Nephron (organoid): ENCODE results near the gene CLTCL1.
A peak's percentile ranks its signal among the peaks of the same experiment; 100 is the strongest.

Experiments used
- H3K27ac Mint-ChIP-seq, 3 experiments: 2 replicates each; pipeline ENCODE4 v1.8.0; 2020; ENCODE audit warnings: mixed read lengths in 3 of 3, mild to moderate bottlenecking in 2 of 3, moderate library complexity in 1 of 3
- H3K27me3 Mint-ChIP-seq: 2 replicates; pipeline ENCODE4 v1.8.0; 2021; ENCODE audit warnings: low read depth, mild to moderate bottlenecking, moderate library complexity, mixed read lengths
- H3K36me3 Mint-ChIP-seq: 2 replicates; pipeline ENCODE4 v1.8.0; 2020; ENCODE audit warnings: low read depth, mixed read lengths
- H3K4me1 Mint-ChIP-seq: 2 replicates; pipeline ENCODE4 v1.8.0; 2020; ENCODE audit warnings: mixed read lengths
- H3K4me3 Mint-ChIP-seq, 3 experiments: 2 replicates each; pipeline ENCODE4 v1.8.0; 2020; ENCODE audit warnings: mild to moderate bottlenecking in 3 of 3, mixed read lengths in 3 of 3, moderate library complexity in 2 of 3
- H3K9me3 Mint-ChIP-seq: 2 replicates; pipeline ENCODE4 v1.8.0; 2020; ENCODE audit warnings: mixed read lengths
- TF ChIP-seq, protein P1 (sequence below), 3 experiments: fragments of 200-600 bp; sonication (generic); IDR thresholded peaks; one replicate each; pipeline ENCODE4 v1.5.0; 2021; ENCODE audit warnings: antibody characterized with exemption in 3 of 3; ENCODE audit not compliant: unreplicated experiment in 3 of 3

CLTCL1 gene

DNA sequence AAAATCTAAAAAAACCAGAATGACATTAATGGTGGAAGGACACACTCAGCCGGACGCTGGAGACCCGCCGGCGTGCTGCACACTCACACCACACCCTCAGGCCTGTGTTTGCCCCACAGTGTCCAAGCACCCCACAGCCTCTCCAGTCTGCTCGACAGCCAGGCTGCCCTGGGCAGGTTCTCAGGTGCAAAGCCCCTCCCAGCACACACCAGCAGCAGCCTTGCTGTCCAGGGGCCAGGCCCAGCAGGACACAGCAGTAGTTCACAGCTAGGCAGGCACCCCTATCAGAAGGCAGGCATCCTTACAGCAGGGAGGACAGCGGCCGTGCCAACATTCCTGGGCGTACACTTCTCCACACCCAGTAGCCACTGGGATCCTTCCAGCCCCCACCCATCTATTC is 111.3 kb downstream of the CLTCL1 start:
- Mint-ChIP-seq H3K4me3 (peak overlapping the region in 2 of 3 experiments; percentile 46 to 47), H3K4me1 (peaks cover 14% of the 10 kb centered on the region), H3K27me3 (no peaks in the 10 kb centered on the region), H3K27ac (no peak overlapping the region), H3K9me3 (no peaks in the 10 kb centered on the region), H3K36me3 (no peaks in the 10 kb centered on the region)
- TF ChIP-seq, protein P1, sequence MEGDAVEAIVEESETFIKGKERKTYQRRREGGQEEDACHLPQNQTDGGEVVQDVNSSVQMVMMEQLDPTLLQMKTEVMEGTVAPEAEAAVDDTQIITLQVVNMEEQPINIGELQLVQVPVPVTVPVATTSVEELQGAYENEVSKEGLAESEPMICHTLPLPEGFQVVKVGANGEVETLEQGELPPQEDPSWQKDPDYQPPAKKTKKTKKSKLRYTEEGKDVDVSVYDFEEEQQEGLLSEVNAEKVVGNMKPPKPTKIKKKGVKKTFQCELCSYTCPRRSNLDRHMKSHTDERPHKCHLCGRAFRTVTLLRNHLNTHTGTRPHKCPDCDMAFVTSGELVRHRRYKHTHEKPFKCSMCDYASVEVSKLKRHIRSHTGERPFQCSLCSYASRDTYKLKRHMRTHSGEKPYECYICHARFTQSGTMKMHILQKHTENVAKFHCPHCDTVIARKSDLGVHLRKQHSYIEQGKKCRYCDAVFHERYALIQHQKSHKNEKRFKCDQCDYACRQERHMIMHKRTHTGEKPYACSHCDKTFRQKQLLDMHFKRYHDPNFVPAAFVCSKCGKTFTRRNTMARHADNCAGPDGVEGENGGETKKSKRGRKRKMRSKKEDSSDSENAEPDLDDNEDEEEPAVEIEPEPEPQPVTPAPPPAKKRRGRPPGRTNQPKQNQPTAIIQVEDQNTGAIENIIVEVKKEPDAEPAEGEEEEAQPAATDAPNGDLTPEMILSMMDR (IDR thresholded peaks at IDR 0.05; ENCODE audit: unreplicated experiment in 3 of 3), result no peak

DNA sequence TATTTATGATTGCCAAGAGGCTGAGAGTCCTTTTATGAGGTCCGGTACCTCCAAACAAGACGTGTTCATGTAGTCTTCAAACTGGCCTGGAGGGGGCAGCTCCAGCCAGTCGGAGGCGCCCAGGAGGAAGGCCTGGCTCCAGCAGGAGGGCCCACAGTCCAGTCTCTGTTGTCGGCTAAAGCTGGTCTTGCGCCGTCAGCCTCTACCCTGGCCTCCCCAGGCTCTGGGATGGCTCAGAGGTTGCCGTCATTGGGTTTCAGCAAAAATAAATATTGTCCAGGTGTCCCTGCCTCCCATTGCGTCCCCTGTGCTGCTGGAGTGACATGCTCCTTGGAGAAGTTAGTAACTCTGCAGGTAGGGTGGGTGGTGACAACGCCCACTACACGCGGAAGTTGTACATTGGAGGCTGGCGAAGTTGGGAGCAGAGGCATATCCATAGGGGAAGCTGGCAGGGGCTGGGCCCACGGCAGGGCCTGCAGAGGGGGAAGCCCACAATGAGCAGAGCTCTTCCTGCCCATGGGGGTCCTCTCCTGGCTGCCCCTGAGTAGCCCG is 111.9 kb downstream of the CLTCL1 start:
- Mint-ChIP-seq H3K4me1 (peaks cover 14% of the 10 kb centered on the region), H3K4me3 (peak overlapping the region; percentile 84 to 96 (median 91)), H3K27me3 (no peaks in the 10 kb centered on the region), H3K9me3 (no peaks in the 10 kb centered on the region), H3K36me3 (no peaks in the 10 kb centered on the region), H3K27ac (peak overlapping the region; percentile 89 to 98 (median 95))
- TF ChIP-seq, protein P1 (IDR thresholded peaks at IDR 0.05; ENCODE audit: unreplicated experiment in 3 of 3), result peak; percentile 69 to 82 (median 70)

DNA sequence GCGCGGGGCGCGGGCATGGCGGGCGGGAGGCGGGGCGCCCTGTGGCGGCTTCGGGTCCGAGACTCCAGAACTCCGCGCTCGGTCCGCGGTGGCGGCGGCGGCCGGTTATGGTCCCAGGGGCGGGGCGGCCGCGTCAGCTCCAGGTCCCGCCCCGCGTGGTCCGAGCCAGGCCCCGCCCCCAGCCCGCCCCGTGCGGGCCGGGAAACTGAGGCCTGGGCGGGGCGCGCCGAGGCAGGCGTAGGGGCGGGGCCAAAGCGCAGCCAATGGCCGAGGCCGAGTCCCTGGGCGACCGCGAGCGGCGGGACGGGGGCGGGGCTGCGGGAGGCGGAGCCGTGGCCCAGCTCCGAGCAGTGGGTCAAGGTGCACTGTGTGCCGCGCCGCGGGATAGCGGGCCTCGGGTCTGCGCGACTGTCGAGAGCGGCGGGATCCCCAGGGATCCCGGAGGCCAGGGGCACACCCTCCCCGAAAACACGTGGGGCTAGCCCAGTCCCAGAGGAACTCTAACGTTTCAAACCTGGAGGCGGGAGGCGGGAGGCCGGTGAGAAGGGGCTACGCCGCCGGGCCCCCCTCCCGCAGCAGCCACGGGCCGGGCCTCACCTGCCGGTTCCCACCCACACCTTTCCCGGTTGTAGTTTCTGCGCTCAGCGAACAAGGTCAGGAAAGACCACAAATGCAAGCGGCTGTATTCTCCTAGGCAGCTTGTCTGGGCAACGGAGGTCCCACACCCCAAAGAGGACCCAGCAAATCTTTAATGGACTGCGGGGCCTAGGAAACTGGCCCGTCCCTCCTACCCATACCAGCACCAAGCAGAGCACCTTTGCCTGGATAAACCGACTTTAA is 112.6 kb downstream of the CLTCL1 start, which contains the start of gene SLC25A1:
Gene SLC25A1, minus strand, starts transcription at position 80 of the 840 bp plus-strand sequence. Its CDS starts 63 bp downstream, at position 17.
- no peaks in the 10 kb centered on the region for H3K9me3 Mint-ChIP-seq

DNA sequence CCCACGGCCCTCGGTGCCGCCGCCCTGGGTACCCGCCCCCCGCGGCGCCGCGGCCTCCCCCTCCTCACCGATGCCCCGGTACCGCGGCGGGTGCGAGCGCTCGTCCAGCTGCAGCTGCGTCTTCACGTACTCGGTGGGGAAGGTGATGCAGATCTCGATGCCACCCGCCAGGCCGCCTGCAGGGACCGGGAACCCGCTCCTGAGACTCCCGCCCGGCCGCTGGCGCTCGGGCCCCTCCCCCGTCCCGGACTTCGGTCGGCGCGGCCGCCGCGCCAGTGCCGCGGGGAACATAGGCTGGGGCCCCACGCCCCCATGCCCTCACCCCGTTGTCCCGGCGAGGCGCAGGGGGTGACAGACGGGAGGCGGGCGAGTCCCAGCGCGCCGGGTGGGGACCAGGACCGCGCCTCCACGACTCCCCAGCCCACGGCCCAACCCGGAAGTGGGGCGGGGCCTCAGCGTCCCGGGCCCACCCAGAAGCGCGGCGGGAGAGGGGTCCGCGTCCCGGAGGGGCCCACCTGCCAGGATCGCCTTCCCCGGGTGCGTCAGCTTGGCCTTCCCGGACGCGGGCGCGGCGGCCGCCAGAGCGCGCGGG is 113.4 kb downstream of the CLTCL1 start:
- H3K27ac Mint-ChIP-seq, result no peak overlapping the region
- TF ChIP-seq, protein P1 (IDR thresholded peaks at IDR 0.05; ENCODE audit: unreplicated experiment in 3 of 3), result no peak
- peak overlapping the region; percentile 41 to 75 (median 69) for H3K4me3 Mint-ChIP-seq
- peaks cover 18% of the 10 kb centered on the region for H3K4me1 Mint-ChIP-seq
- H3K9me3 Mint-ChIP-seq, result no peaks in the 10 kb centered on the region
- peaks cover 1% of the 10 kb centered on the region for H3K27me3 Mint-ChIP-seq
- H3K36me3 Mint-ChIP-seq, result no peaks in the 10 kb centered on the region

More for the DNA sequence above, 112.6 kb downstream of the CLTCL1 start, which contains the start of gene SLC25A1:
- H3K36me3 Mint-ChIP-seq, result no peaks in the 10 kb centered on the region
- peak within 1 kb of the TSS; percentile 89 to 98 (median 95) for H3K27ac Mint-ChIP-seq
- peak within 1 kb of the TSS; percentile 84 to 96 (median 91) for H3K4me3 Mint-ChIP-seq
- no peaks in the 10 kb centered on the region for H3K27me3 Mint-ChIP-seq
- peaks cover 14% of the 10 kb centered on the region for H3K4me1 Mint-ChIP-seq
- TF ChIP-seq, protein P1 (IDR thresholded peaks at IDR 0.05; ENCODE audit: unreplicated experiment in 3 of 3), result no peak

DNA sequence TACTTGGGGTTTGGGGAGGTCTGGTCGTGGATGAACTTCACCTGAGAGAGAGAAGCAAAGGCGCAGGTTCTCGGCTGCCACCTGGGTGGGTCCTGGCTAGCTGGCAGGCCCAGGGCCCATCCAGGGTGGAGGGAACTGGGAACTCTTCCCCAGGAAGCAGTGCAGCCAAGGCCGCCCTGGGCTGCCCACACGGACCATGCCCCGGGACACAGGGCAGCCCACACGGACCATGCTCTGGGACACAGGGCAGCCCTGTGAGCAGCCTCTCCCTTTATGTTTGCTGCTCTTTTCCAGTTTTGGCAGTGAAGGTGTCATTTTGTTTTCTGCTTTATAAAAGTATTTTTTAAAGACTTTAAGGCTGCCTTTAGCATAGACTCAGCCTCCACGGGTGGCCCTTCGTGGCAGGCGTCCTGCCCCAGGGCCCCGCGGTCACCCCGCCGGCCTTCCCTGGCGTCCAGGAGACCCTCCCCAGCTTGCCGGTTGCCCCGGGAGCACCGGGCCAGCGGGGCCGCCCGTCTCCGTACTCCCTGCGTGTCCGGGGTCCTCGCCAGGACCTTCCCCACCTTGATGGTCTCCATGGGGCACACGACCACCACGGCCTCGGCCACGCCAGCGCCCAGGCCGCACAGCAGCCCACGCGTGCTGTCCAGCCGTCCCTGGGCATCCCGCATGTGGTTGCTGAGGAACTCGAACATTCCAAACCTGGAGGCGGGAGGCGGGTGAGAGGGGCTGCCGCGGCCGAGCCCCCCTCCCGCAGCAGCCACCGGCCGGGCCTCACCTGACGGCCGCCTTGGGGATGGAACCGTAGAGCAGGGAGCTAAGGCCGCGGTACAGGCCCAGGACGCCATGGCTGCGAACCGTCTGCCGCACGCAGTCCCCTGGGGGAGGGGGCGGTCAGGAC is 114.1 kb downstream of the CLTCL1 start:
- peaks cover 3% of the 10 kb centered on the region for H3K27me3 Mint-ChIP-seq
- peaks cover 26% of the 10 kb centered on the region for H3K4me1 Mint-ChIP-seq
- TF ChIP-seq, protein P1 (IDR thresholded peaks at IDR 0.05; ENCODE audit: unreplicated experiment in 3 of 3), result no peak
- H3K9me3 Mint-ChIP-seq, result no peaks in the 10 kb centered on the region
- H3K4me3 Mint-ChIP-seq, result peak overlapping the region; percentile 78 to 86 (median 85)
- H3K36me3 Mint-ChIP-seq, result no peaks in the 10 kb centered on the region
- H3K27ac Mint-ChIP-seq, result peak overlapping the region in 1 of 3 experiments; percentile 54
